ENCODE data around the gene CHCHD6.

Gene CHCHD6

DNA sequence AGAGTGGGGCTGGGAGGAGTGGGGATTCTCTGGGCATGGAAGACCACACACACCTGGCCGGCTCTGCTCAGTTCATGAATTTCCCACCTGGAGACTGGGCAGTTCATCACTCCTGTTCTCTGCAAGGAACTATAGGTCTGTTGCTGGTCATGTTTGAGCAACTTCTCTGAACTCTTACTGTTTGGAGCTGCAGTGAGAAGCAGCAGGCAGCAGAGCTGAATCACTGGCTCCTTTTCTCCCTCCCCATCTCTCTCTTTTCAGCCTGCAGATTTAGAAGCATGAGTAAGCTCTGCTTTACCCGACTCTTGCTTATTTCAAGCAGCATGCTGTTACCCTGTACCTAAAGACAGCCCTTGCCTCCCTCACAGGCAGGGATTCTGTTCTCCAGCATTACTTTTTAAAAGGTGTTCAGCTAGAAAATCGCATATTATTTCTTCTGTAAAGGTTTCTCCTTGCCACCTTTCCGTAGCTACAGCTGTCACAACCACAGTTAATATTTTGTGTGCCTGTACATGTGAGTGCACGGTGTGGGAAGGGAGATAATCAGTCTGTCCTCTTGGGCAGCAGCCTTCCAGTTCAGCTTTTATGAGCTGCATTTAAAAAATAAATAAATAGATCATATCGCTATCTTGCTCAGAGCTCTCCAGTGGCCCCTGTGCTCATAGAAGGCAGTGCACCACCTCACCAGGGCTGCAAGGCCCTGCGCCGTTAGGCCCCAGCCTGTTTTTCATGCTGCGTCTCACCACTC is 131.6 kb downstream of the CHCHD6 start:
- no peak for DNase-seq

DNA sequence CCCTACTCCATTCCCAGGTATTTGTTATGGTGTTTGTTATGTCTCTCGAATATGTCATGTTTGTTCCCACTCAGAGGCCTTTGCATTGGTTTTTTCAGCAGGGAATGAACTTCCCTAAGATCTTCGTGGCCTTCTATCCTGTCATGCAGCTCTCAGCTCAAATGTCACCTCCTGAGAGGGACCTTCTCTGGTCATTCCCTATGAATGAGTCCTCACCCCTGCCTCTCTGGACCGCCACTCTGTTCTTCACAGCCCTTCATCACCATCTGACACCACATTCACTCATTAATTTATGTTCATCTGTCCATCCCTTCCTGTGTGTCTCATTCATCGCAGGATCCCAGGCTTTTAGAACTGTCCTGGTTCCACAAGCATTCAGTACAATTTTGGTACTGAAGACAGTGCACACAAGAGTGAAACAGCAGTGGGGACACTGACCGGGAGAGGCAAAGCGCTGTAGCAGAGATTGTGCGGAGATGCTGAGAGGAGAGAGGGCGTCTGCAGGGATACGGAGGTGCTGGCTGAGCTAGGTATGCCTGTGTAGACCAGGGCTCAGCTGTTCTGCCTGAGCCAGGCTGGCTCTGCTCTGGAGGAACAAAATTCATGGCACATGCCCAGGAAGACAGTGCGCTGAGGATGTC is 132.3 kb downstream of the CHCHD6 start:
- DNase-seq, result no peak

DNA sequence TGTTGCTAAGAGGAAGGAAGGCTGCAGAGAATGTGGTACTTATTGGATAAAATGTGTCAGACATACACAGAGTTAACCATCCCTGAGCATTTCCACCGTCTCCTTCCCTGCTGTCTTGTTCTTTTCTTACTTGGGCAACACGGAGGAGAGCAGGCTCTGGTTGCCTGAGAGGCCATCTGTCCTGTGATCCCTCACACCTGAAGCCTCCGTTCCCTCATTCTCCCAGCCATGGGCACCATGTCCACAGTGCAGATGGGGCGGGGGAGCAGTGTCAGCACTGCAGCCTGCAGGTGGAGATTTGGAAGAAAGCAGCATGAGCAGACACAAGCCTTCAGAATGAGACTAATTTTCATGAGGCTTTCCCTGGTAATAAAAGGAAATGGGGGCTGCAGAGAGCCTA is 133.7 kb downstream of the CHCHD6 start:
- no peak for DNase-seq

DNA sequence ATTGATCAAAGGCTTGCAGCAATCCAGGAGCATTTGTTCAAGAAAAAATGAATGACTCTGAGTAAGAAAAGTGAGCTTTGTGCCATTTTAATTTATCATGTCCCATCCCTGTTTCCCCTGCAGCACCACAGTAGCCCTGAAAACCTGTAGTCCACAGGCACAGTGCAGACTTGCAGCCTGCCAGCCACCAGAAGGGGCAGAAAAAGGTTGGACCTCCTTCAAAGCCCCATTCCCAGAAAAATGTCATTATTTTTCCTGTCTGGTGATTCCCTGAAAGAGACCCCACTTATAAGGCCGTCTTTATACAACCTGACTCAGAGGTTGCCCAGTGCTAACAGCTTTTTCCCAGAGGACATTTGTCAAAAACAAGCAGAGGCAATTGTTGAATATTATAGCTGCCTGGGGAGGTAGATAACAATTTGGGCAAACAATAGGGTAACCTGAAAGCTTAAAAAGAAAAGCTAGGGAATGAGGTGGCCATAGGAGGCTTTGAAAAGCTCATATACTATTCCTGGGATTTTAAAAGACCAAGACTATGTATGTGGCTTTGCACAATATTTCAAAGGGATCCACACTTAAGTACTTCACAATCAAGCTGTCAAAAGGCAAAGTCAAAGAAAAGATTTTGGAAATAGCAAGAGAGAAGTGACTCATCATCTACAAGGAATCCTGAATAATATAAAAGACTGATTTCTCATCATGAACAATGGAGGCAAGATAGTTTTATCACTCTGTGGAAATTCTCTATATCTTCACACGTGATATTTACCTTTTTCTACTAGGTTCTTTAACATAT is 142.1 kb downstream of the CHCHD6 start:
- DNase-seq, result no peak

DNA sequence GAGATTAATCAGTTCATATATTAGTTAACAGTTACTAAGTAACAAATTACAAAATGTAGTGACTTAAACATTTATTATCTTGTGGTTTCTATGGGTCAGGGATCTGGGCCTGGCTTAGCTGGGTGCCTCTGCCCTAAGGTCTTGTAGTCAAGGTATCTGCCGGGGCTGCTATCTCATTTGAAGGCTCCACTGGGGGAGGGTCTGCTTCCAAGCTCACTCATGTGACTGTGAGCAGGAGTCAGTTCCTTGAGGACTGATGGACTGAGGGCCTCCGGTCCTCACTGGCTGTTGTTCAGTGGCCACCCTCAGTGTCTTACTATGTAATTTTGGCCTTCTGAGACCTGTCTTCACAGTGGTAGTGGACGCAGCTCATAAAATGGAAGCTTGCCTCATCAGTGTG is 143.0 kb downstream of the CHCHD6 start:
- no peak for DNase-seq

DNA sequence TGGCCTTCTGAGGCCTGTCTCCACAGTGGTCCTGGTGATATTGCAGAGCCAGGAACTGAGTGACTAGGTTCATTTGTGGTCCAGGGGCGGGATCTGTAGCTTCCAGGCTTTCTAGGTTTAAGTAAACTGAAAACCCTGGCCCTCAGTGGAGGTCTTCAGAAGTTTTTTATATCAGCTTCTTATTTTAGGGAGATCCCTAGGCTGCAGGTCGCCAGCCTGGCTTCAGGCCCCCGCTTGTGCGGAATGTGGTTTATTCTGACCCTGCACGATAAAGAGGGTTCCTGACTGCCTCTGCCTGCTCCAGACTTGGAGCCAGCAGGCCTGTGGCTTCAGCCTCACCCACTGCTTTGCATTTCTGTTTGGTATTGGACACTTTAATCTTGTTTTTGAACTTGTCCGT is 145.0 kb downstream of the CHCHD6 start:
- DNase-seq, result no peak

DNA sequence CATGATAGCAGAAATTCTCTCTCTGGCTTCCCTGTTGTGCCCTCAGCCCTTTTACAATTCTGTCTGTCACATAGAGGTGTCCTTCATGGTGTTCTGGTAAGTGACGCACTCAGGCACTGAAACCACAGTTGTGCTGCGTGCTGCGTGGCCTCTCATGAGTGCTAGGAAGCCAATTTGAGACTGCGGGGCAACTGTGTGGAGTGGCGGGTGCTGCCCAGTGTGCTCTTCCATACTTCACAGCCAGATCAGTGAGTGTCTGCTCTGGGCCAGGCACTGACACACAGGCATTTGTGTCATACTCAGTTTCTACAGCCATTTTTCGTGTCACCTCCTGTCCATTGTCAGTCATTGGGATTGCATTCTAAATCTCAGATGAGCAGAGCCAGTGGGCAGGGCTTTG is 145.7 kb downstream of the CHCHD6 start:
- no peak for DNase-seq

DNA sequence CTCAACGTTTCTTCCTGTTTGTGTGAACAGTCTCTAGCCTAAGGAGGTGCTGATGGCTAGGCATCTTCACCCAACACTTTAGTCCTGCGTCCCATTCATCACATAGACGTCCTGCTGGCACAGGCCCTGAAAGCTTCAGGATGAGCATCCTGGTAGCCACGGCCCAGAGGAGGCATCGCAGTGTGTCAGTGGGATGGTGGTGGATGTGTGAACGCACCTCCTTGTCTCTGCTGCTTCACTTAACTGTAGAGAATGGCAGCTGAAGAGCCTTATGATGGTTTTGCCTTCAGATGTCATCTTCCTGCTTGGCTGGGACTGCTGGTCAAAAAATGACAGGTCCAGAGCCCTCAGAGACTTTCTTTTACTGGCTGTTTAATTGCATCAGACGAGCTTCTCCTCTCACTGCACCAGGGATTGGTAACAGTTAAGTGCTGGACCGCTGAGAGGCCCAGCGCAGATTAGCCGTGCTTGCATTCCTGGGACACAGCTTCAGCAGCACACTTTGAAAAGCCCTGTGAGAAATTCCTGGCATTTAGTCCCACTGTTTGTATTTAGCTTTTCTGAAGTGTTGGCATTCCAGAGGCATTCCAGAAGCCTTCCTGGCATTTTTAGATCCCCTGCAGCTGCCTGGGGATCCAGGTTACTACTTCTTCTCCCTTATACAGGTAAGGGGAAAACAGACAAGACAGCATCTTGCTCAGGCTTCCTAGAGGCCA is 146.5 kb downstream of the CHCHD6 start:
- DNase-seq, result no peak

DNA sequence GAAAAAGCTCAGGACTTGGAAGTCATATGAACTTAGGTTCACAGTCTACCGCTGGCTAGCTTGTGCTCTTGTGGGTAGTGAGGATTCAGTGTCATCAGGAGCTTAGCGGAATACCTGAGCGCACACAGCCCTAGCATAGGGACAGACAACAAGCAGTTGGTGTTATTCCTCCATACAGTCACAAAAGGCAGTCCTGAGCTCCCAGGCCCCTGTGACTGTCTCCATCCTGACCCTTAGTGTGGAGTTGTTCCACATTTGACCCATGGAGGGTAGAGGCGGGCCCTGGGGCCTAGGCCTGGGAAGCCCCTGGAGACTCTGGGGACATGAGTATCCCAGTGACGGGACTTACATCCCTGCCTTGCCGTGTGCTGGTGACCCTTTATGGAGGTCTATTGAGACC is 147.3 kb downstream of the CHCHD6 start:
- no peak for DNase-seq

DNA sequence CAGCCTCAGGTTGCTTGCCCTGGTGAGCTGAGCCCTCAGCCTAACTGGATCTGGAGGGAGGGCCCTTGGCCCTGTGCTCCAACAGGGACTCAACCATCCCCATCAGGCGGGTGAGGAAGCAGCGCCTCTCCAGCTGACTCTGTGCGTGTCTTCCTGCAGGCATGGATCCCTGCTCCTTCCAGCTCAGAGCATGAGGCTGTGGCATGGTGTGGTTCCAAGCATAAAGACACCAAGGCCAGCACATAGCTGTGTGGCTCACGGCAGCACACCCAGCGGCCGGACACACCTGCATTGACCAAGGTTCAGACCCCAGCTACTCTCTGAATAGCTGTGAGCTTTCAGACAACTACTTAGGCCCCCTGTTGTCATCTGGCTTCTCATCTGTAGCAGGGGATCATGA is 147.9 kb downstream of the CHCHD6 start:
- DNase-seq, result no peak

DNA sequence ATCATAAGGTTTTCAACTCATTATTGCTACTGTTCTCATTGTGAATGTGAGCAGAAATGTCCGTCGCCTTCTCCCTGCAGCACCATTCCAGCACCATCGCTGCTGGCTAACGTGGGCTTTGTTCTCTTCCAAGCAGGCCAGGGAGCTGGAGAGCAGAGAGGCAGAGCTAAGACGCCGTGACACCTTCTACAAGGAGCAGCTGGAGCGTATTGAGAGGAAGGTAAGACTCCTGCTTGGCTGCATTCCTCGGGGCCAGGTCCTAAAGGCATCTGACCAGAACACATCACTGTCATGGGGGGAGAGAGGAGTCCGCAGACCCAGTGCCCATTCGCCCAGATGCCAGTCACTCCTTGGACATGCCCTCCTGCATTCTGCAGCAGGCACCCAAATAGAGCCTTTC is 148.5 kb downstream of the CHCHD6 start:
- DNase-seq, result no peak

DNA sequence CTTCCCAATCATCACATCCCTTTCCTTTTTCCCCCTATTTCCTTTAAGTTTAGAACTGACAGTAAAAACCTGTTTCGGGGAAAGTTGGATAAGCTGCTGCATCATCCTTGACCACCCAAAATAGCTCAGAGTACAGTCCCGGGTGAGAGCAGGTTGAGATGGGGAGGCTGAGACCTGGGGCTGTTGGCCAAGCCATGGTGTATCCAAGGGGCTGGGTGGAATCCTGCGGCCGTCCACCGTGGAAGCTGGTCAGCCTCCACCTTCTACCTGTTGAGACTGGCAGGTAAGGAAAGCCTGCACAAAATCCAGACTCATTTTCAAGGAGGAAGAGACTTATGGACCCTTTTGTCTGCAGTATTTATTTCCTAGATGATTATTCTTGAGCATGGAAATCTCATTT is 150.6 kb downstream of the CHCHD6 start:
- no peak for DNase-seq

DNA sequence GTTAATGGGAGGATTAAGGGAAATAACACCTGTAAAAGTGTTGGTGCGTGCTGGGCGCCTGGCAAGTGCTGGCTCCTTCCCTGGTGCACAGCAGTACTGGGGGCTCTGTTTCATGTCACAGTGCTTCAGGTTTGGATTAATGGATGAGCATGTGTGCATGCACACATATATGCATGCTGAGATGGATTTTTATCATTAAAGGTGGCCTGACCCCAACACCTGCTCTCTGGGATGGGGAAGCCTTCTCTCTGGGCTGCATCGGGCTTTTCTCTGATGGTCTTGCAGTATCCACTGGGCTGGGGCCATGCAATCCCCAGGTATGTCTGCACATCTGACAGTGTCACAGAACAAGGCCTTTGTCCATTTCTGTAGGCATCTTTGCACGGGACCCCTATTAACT is 151.3 kb downstream of the CHCHD6 start:
- DNase-seq, result no peak

DNA sequence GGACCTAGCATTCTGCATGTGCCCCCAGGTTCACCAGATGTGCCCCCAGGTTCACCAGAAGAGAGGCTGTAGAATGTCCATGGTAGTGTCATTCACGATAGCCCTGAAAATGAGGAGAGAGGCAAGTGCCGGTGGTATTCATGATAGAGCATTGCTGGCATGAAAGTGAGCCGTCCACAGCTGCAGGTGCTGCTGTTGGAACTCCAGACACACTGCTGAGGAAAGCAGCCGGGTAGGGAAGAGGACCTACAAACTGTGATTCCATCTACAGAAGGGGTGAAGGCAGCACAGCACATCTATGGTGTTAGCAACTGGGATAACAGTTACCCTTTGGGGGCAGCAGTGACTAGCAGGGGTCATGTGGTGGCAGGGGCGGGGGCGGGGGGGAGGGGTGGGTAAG is 153.9 kb downstream of the CHCHD6 start:
- no peak for DNase-seq

DNA sequence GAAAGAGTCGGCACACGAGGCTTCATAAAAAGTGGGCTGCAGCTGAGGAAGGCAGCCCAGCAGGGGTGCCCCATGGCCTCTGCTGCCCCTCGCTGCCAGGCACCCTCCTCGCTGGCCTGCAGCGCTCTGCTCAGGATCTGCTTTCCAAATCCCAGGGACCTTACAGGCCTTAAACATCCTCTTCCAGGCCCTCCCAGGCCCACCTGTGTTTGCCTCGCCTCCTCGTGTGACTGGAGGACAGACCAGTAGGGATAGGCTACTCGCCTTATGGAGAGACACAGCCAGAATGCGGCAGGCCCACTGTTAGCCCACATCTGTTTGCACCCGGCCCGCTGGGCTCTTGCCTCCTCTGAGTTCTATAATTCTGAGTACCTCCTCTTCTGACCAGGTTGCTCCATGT is 154.4 kb downstream of the CHCHD6 start:
- DNase-seq, result no peak

DNA sequence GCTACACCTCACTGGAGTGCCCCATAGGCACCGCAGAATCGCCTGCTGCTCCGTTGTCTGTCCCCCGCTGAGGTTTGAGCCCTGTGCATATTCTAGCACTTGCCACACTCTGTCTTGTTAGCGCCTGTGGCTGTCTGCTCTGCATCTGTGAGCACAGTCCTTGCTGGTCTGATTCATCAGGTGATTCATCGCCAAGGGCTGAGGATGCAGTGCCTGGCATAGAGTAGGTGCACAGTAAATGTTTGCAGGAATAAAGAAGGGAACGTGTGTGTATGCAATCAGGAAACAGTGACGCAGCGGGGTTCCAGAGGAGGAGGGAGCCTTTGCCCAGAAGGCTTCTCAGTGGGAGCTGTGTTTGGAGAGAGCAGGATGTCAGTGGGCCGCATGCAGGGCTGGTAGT is 154.8 kb downstream of the CHCHD6 start:
- no peak for DNase-seq

DNA sequence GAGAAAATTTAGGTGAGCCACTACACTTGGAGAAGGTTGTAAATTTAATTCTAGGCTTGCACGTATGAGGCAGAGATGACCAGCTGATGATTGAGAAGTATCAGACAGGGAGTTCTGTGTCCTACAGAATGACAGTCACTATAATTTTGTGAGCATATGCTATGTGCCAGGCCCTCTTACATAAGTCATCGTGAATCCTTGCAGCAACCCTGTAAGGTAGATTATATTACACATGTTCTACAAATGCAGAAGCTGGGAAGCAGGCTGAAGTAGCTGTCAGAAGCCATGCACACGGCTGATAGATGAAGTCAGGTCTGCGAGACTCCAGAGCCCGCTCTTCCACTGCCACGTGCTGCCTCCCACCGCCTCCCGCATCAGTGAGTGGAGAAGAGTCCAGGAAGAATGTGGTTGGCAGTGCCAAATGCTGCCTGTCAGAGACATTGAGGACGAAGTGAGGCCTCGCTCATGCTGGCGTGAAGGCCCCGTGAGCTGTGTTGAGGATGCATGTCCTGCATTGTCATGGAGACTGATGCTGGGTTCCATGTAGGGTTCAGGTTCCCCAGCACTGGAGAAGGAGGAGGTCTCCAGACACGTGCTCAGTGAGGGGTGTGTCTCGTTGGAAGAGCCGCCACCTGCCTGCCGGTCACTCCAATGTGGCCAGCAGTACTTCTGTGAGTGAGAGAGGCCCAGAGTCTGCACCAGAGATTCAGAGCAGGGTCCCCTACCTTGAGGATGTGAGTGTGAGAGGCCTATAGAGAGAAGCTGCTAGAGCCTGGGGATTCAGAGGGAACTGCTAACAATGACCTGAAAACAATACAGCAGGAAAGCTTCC is 155.6 kb downstream of the CHCHD6 start:
- no peak for DNase-seq

DNA sequence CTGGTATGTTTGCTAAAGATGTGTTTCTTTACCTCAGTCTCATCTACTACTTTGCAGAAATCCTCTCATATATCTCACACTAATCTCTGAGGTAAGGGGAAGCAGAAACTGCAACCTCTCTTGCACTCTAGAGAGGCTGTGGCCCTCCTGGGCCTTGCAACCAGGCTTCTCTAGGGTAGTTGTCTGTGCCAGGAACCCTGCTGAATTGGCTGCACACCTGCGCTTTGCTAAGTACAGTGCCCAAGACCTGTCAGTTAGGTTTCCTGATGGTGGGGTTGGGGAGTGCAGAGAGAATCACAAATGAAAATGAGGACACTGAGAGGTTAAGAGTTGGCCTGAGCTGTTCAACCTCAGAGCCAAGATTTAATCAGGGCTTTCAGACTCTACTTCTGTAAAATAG is 161.7 kb downstream of the CHCHD6 start:
- DNase-seq, result no peak

DNA sequence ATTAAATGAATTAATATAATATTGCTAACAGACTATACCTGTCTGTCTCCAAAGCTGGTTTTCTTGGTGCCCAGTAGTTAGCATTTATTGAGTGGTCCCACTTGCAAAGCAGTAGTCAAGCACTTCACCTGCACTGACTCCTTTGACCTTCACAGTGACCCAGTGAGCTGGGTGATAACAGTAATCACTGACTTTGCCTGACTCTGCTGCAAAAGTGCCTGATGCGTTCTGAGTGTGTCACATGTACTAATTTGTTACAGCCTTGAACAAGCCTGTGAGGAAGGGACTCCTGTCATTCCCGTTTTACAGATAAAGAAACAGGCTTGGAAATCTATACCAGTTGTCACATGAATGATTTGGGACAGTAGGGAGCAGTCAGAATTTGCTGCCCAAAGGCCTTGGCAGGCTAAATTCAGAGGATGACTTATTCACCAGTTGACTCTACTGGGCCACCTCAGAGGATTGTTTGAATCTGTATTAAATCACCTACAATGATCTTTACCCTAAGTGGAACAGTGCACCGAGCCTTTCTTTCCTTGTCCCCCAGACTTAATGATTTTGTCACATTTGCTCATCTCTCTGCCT is 162.2 kb downstream of the CHCHD6 start:
- no peak for DNase-seq

DNA sequence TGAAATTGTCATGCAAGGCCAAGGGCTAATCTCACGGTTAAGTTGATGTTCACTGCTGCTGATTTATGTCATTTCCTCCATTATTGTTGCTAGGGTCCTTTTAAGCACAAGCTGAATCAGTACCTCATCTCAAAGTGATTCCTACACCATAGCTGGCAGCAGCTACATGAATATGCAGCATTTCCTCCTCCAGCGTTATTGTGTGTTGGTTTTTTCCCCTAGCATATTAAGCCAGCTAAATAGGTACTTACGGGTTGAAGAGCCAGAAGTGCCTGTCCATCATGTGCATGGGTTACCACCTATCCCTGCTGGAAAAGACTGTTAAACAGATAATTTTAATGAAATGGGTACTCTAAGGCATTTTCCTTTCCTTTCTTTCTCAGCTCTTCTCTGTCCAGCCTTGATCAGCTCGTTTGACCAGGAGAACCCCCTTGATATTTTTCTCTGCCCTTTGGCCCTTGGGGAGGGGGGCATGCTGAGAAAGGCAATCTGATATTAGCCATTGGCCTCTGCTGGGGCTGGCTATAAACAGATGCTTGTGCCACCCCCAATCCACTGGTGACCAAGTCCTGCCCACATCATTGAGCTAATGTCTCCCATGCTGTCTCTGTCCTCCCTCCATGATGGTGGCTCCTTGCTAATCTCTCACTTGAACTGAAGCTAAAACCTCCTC is 163.3 kb downstream of the CHCHD6 start:
- no peak for DNase-seq

DNA sequence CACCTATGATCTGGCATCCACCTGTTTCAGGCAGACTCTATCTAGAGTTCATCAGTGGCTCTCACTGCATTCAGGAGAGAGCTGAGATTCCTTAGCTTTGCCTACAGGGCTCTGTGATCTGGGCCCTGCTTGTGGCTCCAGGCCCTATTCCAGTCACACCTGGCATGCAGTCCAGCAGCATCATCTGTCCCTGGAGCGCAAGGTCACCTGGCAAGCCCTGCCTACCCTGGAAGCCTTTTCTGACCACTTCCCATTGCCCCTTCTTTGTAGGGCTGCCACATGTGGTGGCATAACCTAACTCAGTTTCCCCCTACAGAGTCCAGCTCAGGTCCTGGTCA is 163.8 kb downstream of the CHCHD6 start:
- DNase-seq, result no peak

Measured in CD4-positive, alpha-beta T cell treated with Interleukin-17A for 1 hour (primary cell).